Heart left ventricle (tissue), 13 donors: ENCODE data around the gene ITSN1.

Experiments used
- POLR2A ChIP-seq, 2 donors: fragments of 450-650 bp; IDR thresholded peaks; one replicate each; pipeline ENCODE4 v1.6.1; 2017; ENCODE audit warnings: antibody characterized with exemption in 2 of 2, mild to moderate bottlenecking in 2 of 2, moderate library complexity in 2 of 2
- TF ChIP-seq, protein P1 (sequence below), 12 donors: fragments of 200-600 bp; sonication (generic) in 4 of 12; IDR thresholded peaks; one replicate each; pipeline versions ENCODE4 v1.5.0 to v1.8.0; 2018 to 2022; ENCODE audit warnings: antibody characterized with exemption in 12 of 12, mild to moderate bottlenecking in 5 of 12
- donor health status: ischemic (EF 13 %, LVEDD 7.1; RV severe dilation, severe dysfunction).
- donor health status: DM: no; HTN: yes; CAD: no.
- donor health status: DM: no; HTN: no; CAD: no.
- donor health status: ischemic (EF 25% LVEDD 6.9; RV normal size, moderate dysfunction).
- donor health status: ischemic (EF 25% LVEDD 5.7; RV mildly dilated, moderate dysfunction).
- donor health status: ischemic (EF 35%, LVEDD 5.7; RV mildly dilated, moderate dysfunction).
- donor health status: nonischemic (EF 11% LVEDD 7.7; RV severe dilation, severe dysfunction).
- donor health status: DM: yes; HTN: yes; CAD: no.
- donor health status: PGD.
- donor health status: ischemic (EF 29% LVEDD 5.4; RV normal size, mild dysfunction).
- donor health status: nonischemic (EF 23%, LVEDD 6.1; RV moderate dilation, normal function).

DNA sequence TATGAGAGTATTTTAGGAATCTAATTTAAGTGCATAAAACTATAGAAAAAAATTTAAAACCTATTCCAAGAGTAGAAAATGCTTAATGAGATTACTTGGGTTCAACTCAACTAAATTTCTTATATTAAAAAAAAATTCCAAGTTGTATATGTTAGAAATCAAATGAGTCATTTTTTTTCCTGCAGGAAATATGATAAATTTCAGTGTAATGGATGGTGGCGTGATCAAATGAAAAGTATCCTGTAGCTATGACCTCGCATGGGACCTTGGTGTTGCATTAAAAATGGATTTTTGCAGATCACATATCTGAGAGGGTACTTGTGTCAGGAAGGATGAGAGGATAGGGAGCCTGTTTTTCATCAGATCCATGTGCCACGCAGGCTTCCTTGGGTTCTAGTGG, 255.4 kb downstream of the ITSN1 start:
- TF ChIP-seq, protein P1, sequence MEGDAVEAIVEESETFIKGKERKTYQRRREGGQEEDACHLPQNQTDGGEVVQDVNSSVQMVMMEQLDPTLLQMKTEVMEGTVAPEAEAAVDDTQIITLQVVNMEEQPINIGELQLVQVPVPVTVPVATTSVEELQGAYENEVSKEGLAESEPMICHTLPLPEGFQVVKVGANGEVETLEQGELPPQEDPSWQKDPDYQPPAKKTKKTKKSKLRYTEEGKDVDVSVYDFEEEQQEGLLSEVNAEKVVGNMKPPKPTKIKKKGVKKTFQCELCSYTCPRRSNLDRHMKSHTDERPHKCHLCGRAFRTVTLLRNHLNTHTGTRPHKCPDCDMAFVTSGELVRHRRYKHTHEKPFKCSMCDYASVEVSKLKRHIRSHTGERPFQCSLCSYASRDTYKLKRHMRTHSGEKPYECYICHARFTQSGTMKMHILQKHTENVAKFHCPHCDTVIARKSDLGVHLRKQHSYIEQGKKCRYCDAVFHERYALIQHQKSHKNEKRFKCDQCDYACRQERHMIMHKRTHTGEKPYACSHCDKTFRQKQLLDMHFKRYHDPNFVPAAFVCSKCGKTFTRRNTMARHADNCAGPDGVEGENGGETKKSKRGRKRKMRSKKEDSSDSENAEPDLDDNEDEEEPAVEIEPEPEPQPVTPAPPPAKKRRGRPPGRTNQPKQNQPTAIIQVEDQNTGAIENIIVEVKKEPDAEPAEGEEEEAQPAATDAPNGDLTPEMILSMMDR (IDR thresholded peaks at IDR 0.05), result no peak
- no peak for TF ChIP-seq POLR2A (IDR thresholded peaks at IDR 0.05)
